Heart left ventricle (tissue), 16 donors: ENCODE measurements around the gene SP140. TPM values are rescaled to one million over a fixed set of nuclear protein-coding genes. Genes with fewer than 3 reads are reported as not detected.

ENCODE experiments used
- ATAC-seq, 4 donors: fragments of 200-7000 bp; cut with Tn5 transposase; one replicate each; pipeline ENCODE4 v1.9.1; 2020 to 2022; ENCODE audit warnings: moderate library complexity in 4 of 4, mild to moderate bottlenecking in 3 of 4, moderate number of reproducible peaks in 1 of 4
- DNase-seq, 5 donors: peaks; one replicate each; pipeline ENCODE4 v3.0.0-alpha.2; 2020
- H3K27ac ChIP-seq, 12 donors: fragments of 200-600 bp; sonication (generic) in 4 of 12; one replicate each; pipeline versions ENCODE4 v1.5.0 to v1.8.0; 2016 to 2022; ENCODE audit warnings: mild to moderate bottlenecking in 2 of 12
- H3K27me3 ChIP-seq, 9 donors: fragments of 200-600 bp; sonication (generic) in 2 of 9; one replicate each; pipeline versions ENCODE4 v1.5.1 to v1.8.0; 2016 to 2022; ENCODE audit warnings: mild to moderate bottlenecking in 3 of 9
- H3K36me3 ChIP-seq, 9 donors: fragments of 200-600 bp; sonication (generic) in 2 of 9; one replicate each; pipeline versions ENCODE4 v1.5.0 to v1.8.0; 2018 to 2022; ENCODE audit warnings: mild to moderate bottlenecking in 2 of 9
- H3K4me1 ChIP-seq, 12 donors: fragments of 200-600 bp; sonication (generic) in 4 of 12; one replicate each; pipeline versions ENCODE4 v1.5.0 to v1.8.0; 2016 to 2022; ENCODE audit warnings: mild to moderate bottlenecking in 3 of 12
- H3K4me3 ChIP-seq, 12 donors: fragments of 200-600 bp; sonication (generic) in 4 of 12; one replicate each; pipeline versions ENCODE4 v1.5.0 to v1.8.0; 2017 to 2022; ENCODE audit warnings: mild to moderate bottlenecking in 9 of 12, moderate library complexity in 4 of 12
- H3K9me3 ChIP-seq, 12 donors: fragments of 200-600 bp; sonication (generic) in 4 of 12; one replicate each; pipeline versions ENCODE4 v1.5.0 to v1.8.0; 2016 to 2022; ENCODE audit warnings: mild to moderate bottlenecking in 1 of 12
- CTCF ChIP-seq, 12 donors: fragments of 200-600 bp; sonication (generic) in 4 of 12; IDR thresholded peaks; one replicate each; pipeline versions ENCODE4 v1.5.0 to v1.8.0; 2018 to 2022; ENCODE audit warnings: antibody characterized with exemption in 12 of 12, mild to moderate bottlenecking in 5 of 12
- POLR2A ChIP-seq, 2 donors: fragments of 450-650 bp; IDR thresholded peaks; one replicate each; pipeline ENCODE4 v1.6.1; 2017; ENCODE audit warnings: antibody characterized with exemption in 2 of 2, mild to moderate bottlenecking in 2 of 2, moderate library complexity in 2 of 2
- WGBS, 4 donors: extraction: QIAGEN DNeasy Blood & Tissue Kit in 2 of 4; methylation state at CpG; one replicate each; pipeline versions ENCODE4 v1.1.5 to v1.1.7; 2013 to 2018; 5-methylcytosine and 5-hydroxymethylcytosine counted together
- intact Hi-C, 10 donors: fragments of 100-400 bp; cut with DNase I; formaldehyde crosslinking; loops; one replicate each; pipeline versions ENCODE4 v1.11.1 to v1.14.2; 2022
- polyA plus RNA-seq, 2 donors: library from polyadenylated mRNA; stranded (reverse); fragments of 200-250 nt; gene quantifications; one replicate each; pipeline ENCODE4 v1.2.3, GENCODE V29; 2013
- total RNA-seq, 9 donors: library from RNA; depleted of rRNA in 2 of 9; stranded (reverse); fragments of >200 nt in 2 of 9; fragmentation: NEBNext Ultra II Directional in 3 of 9; extraction: Animal tissue kit (Norgen Biotek cat#: 25700) in 3 of 9; gene quantifications; one replicate each; pipeline versions ENCODE4 v1.1.0 to v1.2.4, GENCODE V29; 2016 to 2023
- donor health status: ischemic (EF 13 %, LVEDD 7.1; RV severe dilation, severe dysfunction).
- donor health status: healthy with polysubstance abuse.
- donor health status: DM: no; HTN: yes; CAD: no.
- donor health status: DM: no; HTN: no; CAD: no.
- donor health status: ischemic (EF 25% LVEDD 6.9; RV normal size, moderate dysfunction).
- donor health status: ischemic (EF 25% LVEDD 5.7; RV mildly dilated, moderate dysfunction).
- donor health status: healthy.
- donor health status: DM: yes; HTN: yes; CAD: no.
- donor health status: ischemic (EF 35%, LVEDD 5.7; RV mildly dilated, moderate dysfunction).
- donor health status: nonischemic (EF 11% LVEDD 7.7; RV severe dilation, severe dysfunction).
- donor health status: DM: yes; HTN: yes; CAD: no.
- donor health status: PGD.
- donor health status: ischemic (EF 29% LVEDD 5.4; RV normal size, mild dysfunction).
- donor health status: nonischemic (EF 23%, LVEDD 6.1; RV moderate dilation, normal function).

The SP140 gene
- total and polyA plus RNA-seq, 11 donors = 0.46 to 9.6 (median 0.62) TPM

- intact Hi-C loops = no loop called here
These were observed 41.5 kb downstream of the SP140 start for GRCh38 chr2:230267059-230267458.

GRCh38 chr2:230267556-230267955 lies 42.0 kb downstream of the SP140 start:
- ATAC-seq (no peak), DNase-seq (no peak)
- H3K4me1 ChIP-seq = peaks cover 0 to 16% (median 0%) of the 10 kb centered on the region in 12 donors
- no peaks in the 10 kb centered on the region for H3K36me3 ChIP-seq
- TF ChIP-seq POLR2A (IDR thresholded peaks at IDR 0.05) = no peak
- no peak for TF ChIP-seq CTCF (IDR thresholded peaks at IDR 0.05)
- H3K4me3 ChIP-seq = no peak overlapping the region
- H3K9me3 ChIP-seq = peaks cover 0 to 3% (median 0%) of the 10 kb centered on the region in 12 donors
- 78 to 82% (median 80%) methylated on average over 3 of the region's 3 CpGs for WGBS, 4 donors
- intact Hi-C loops = no loop called here
- no peaks in the 10 kb centered on the region for H3K27me3 ChIP-seq
- H3K27ac ChIP-seq = no peak overlapping the region

More at GRCh38 chr2:230267059-230267458, 41.5 kb downstream of the SP140 start:
- TF ChIP-seq CTCF (IDR thresholded peaks at IDR 0.05) (no peak), POLR2A (IDR thresholded peaks at IDR 0.05) (no peak)
- WGBS, 4 donors = 58 to 88% (median 69%) methylated on average over 1 of the region's 1 CpG
- Histone ChIP-seq H3K4me1 (peaks cover 0 to 16% (median 0%) of the 10 kb centered on the region in 12 donors), H3K27me3 (no peaks in the 10 kb centered on the region), H3K4me3 (no peak overlapping the region), H3K27ac (no peak overlapping the region), H3K36me3 (no peaks in the 10 kb centered on the region), H3K9me3 (peaks cover 0 to under 1% (median 0%) of the 10 kb centered on the region in 12 donors)
- no peak for ATAC-seq
- DNase-seq = no peak

GRCh38 chr2:230268606-230269243 lies 43.2 kb downstream of the SP140 start:
- H3K4me3 ChIP-seq = no peak overlapping the region
- TF ChIP-seq POLR2A (IDR thresholded peaks at IDR 0.05) (no peak), CTCF (IDR thresholded peaks at IDR 0.05) (no peak)
- H3K4me1 ChIP-seq = peaks cover 0 to 16% (median 0%) of the 10 kb centered on the region in 12 donors
- H3K9me3 ChIP-seq = peaks cover 0 to 3% (median 0%) of the 10 kb centered on the region in 12 donors
- H3K27me3 ChIP-seq = no peaks in the 10 kb centered on the region
- ATAC-seq = no peak
- no peak for DNase-seq
- WGBS, 4 donors = 44 to 49% (median 48%) methylated on average over 3 of the region's 3 CpGs
- intact Hi-C loops = no loop called here
- peak overlapping the region in 3 of 12 donors; percentile 5 to 34 (median 15) for H3K27ac ChIP-seq
- H3K36me3 ChIP-seq = no peaks in the 10 kb centered on the region

GRCh38 chr2:230269715-230270114 lies 44.2 kb downstream of the SP140 start:
- no peak for DNase-seq
- TF ChIP-seq CTCF (IDR thresholded peaks at IDR 0.05) = no peak
- no peak for TF ChIP-seq POLR2A (IDR thresholded peaks at IDR 0.05)
- ATAC-seq = no peak
- Histone ChIP-seq H3K27ac (peak overlapping the region in 1 of 12 donors; percentile 34), H3K9me3 (peaks cover 0 to 3% (median 0%) of the 10 kb centered on the region in 12 donors), H3K4me1 (peaks cover 0 to 16% (median 0%) of the 10 kb centered on the region in 12 donors), H3K27me3 (no peaks in the 10 kb centered on the region), H3K4me3 (no peak overlapping the region), H3K36me3 (no peaks in the 10 kb centered on the region)
- intact Hi-C loops = no loop called here
- 84 to 92% (median 88%) methylated on average over 6 of the region's 6 CpGs for WGBS, 4 donors
